M059J (cell line): ENCODE results near the gene C13orf42. TPM values are rescaled to one million over a fixed set of nuclear protein-coding genes. Genes with fewer than 3 reads are reported as not detected.
A peak's percentile ranks its signal among the peaks of the same experiment; 100 is the strongest.

Experiments
- DNase-seq: peaks from one replicate; pipeline ENCODE4 v3.0.0-alpha.2; 2012; ENCODE audit warnings: low read depth
- total RNA-seq: library from RNA; depleted of rRNA; stranded (reverse); fragments of >200 nt; shearing (Covaris generic); gene quantifications from 2 replicates; pipeline ENCODE4 v1.2.3, GENCODE V29; 2014; rRNA removed

The C13orf42 gene
- total RNA-seq, result not detected in 2 replicates

- no peak for DNase-seq
Observed at GRCh38 chr13:51111174-51111573, at the start of gene C13orf42. Gene C13orf42, minus strand, starts transcription at chr13:51111274. Its CDS starts 65 bp downstream, at chr13:51111209.

- peak; percentile 3 for DNase-seq
Observed at GRCh38 chr13:51158880-51159518, 47.9 kb upstream of the C13orf42 start.

GRCh38 chr13:51158365-51158764 lies 47.3 kb upstream of the C13orf42 start:
- no peak for DNase-seq

- DNase-seq, result no peak
Observed at GRCh38 chr13:51156648-51157047, 45.6 kb upstream of the C13orf42 start.

DNA sequence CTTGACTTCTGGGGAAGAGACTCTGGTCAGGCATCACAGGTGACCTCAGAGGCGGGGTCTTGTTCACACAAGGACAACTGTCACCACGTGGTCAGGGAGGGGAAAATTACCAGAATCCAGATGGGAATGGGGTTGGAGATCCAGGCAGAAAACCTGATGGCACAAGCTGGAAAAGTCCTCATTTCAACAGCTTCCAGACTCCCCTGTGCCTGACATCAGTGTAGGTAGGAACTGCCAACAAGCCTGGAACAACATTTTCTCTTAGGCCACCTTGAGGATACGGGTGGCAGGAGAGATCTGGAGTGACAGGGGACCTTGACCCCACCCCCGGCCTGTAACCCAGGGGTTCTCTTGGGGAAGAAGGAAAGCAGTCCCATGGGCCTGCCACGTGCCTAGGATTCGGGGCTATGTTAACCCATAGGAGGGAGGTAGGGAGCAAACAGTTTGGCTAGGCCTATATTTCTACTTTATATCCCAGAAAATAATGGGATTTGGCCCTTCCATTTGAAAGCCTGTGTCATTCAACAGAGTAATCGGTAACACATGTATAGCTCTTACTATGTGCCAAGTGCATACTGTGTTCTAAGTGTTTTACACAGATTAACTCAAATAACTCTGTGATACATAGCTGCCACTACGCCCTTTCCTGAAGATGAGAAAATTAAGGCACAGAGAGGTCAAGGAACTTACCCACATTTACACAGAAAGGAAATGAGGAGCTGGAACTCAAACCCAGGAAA lies 44.9 kb upstream of the C13orf42 start:
- DNase-seq, result no peak

DNA sequence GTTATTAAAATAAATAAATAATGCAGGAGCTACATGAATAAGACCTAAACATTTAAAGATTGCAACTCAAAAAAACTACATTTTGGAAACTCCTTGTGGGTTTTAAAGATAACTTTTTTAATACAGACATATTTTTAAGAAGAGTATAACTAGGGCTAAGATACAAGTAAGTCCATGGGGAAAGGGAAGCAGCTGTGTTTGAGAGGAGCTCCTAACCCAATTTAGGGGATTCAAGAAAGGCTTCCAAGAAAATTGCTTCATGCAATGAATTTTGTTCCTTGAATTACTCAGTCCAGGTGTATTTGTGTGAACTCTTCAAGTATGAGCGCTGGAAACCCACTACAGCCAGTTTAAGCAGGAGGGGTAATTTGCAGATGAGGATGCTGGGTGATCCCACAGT lies 44.1 kb upstream of the C13orf42 start:
- no peak for DNase-seq

DNA sequence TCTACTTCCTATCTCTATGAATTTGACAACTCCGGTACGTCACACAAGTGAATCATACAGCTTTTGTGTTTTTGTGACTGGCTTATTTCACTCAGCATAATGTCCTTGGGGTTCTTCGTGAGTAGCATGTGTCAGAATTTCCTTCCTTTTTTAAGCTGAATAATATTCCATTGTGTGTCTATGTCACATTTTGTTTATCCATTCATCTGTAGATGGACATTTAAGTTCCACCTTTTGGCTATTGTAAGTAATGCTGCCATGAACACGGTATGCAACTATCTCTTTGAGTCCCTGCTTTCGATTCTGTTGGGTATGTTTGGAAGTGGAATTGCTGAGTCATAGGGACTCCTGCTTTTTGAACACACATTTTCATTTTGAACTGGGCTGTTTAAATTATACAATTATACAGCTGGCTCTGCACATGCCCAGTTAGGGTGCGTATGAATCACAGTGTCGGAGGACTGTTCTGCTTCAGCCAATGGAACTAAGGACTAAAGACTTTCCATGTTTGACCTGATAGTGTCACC lies 43.0 kb upstream of the C13orf42 start:
- peak; percentile 80 for DNase-seq

GRCh38 chr13:51153527-51153926 lies 42.5 kb upstream of the C13orf42 start:
- no peak for DNase-seq

DNA sequence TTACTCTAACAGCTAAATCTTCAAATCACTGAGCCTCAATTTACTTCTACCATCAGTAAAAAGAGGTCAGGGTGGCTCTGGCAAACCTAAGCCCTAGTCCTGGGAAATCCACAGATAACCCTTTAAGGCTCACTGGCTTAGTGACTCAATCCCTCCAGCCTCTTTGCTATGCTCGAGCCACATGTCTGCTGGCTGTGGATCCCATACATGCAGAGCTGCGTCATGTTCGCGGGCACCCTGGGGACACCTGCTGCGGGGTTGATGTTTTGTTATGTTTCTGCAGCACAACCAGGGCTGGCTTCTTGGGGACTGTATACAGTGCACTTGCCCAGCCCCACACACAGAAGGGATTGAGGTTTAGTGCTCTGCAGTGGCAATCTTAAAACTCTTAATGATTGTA lies 41.6 kb upstream of the C13orf42 start:
- DNase-seq, result peak; percentile 29

DNA sequence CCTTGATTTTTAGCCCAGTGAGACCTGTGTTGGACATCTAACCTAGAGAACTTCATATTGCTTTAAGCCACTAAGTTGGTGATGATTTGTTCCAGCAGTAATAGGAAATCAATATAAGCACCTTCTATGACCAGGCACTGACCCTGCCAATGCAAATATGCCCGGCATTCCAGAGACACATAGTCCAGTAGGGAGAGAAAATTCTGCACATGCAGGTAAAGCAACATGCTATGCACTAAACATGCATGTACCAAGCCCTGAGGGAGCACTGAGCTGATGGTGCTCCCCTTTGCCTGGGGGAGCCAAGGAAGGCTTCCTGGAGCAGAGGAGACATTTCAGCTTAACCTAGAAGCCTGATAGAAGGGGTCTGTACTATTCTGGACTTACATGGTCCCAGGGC lies 40.4 kb upstream of the C13orf42 start:
- DNase-seq, result no peak

DNA sequence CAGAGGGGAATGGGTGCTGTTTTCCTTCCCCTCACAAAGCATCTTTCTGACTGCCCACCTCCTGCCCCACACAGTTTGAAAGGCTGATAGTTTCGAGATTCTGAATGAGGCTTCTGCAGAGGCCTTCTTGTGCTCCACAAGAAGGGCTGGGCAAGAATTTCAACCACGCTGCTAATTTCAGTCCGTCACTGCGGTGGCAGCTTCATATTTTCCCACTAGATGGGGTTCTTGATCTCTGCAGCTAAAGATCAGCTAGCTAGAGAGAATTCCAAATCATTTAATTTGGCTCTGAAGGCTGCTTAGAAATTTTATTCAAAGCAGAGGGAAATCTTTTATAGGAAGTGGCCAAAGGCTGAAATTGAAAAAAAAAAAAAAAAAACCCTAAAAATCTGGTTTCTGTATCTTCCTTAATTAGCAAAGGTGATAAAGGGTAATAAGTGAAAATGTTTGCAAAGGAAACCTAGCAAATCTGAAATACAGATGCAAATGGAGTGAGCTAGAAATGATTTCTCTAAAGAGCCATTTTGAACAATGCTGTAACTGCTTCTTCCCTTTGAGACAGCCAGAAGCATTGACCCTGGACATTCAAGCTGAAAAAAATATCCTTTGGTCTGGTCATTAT lies 38.0 kb upstream of the C13orf42 start:
- DNase-seq, result peak; percentile 37

DNA sequence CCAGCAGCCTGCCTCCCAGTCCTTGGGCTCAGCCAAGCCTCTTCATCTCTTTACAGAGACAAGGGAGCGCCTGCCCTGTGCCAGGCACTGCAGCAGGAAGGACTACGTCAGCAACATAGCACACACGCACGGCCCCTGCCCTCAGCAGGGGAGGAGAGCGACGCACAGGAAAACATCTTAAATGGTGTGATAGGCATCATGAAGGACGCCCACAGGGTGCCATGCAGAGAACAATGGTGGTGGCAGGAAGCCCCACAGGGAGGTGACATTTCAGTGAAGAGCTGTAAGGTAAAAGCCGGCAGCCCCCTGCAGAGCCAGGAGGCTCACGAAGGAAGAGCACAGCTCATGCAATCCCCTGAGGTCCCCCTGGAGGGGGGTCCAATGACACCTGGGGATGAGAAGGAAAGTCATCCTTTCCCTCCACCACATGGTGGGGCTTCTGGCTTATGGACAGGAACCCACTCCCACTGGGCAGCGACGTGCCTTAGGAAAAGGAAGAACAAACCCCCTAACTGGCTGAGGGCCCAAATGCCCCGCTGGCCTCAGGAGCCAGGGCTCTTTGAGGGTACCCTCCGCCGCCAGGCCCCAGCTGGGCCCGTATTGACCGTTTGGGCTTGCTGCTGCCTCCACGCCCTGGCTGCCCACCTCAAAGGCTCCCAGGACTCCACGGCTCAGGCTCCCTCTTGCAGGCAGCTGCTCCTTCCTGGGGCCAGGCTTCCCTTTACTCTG lies 37.3 kb upstream of the C13orf42 start:
- DNase-seq, result no peak

DNA sequence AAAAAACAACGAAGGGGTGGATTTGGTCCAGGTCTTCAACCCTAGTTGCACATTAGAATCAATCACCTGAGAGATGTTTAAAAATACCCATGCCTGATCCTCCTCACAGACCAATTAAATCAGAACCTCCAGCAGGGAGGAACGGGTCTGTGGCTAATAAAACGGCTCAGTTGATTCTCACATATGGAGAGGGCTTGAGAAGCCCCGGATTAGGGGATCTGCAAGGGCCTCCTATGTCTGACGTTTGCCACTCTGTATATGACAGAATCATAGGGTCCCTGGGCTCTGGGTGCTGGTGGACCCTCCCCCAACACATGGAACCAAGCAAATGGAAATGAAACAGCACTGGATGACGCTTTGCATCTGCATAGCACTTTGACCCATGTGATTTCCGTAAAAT lies 36.7 kb upstream of the C13orf42 start:
- no peak for DNase-seq

DNA sequence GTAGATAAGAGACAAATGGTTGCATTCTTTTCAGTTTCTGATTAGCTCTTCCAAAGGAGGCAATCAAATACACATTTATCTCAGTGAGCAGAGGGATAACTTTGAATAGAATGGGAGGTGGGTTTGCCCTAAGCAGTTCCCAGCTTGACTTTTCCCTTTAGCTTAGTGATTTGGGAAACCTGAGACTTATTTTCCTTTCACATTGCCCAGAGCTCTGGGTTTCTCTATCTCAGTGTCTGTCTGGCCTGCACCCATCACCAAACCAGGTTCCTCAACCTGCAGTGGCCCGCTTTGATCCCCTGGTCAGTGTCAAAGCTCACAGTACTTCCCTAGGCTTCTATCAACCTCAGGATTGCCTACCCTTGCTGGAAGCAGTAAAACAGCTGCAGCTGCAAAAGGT lies 35.6 kb upstream of the C13orf42 start:
- DNase-seq, result no peak

- DNase-seq, result no peak
Observed at GRCh38 chr13:51137250-51137649, 26.2 kb upstream of the C13orf42 start.

DNA sequence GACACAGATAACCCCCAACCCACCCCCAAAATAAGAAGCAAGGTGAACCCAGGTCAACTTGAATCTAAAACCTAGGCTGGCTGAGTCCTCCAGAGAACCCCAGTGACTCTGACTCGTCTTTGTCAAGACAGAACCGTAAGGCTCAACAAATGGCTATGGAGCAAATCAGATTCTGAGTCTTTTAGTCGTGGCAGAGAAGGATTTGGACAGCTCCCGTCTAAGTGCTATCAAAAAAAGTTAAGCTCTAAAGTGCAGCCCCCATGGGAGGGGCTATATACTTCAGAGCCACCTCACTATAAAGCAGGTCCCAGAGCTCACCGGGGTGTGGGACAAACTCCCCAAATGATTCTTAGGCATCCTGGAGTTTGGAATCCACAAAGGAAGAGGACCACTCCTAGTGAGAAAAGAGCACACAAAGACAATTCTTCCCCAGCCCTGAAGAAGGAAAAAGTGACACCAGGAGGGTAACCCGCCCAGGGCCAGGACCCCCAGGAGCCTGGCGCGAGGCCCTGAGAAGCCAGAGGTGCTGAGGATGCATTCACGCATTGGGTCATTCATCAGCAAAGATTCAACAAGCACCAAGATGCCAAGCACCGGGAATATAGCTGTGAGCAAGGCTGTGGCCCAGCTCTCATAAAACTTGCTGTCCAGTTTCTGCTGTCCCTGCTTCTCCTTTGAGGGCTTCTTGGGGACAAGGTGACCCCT lies 25.4 kb upstream of the C13orf42 start:
- DNase-seq, result no peak

- no peak for DNase-seq
Observed at GRCh38 chr13:51134763-51135365, 23.8 kb upstream of the C13orf42 start.

DNA sequence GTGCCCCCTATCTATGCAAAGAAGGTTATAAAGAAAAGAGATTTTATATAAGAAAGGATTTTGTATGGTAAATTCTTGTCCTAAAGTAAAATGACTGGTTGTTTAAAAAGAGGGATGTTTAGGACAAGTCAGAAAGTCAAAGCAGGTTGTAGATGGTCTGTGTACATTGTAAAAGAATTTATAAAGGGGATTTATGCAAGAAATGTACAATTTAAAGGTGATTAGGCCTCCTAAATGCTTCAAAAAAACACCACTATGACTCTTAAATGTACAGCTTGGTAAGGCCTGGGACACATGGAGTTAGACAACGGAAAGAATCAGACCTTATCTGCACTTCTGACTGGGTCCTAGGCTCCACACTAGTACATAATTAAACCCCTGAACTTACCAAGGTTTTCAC lies 19.3 kb upstream of the C13orf42 start:
- DNase-seq, result no peak

- DNase-seq, result peak; percentile 47
Observed at GRCh38 chr13:51125495-51126226, 14.6 kb upstream of the C13orf42 start.

GRCh38 chr13:51122868-51123566 lies 11.9 kb upstream of the C13orf42 start:
- DNase-seq, result no peak
